ENCODE results near the gene NAP1L3.

GRCh38 chrX:93649381-93649780 is 24.0 kb downstream of the NAP1L3 start:
- TF ChIP-seq EP300 (IDR thresholded peaks at IDR 0.05) (no peak), POLR2AphosphoS5 (IDR thresholded peaks at IDR 0.05) (no peak), POLR2A (IDR thresholded peaks at IDR 0.05) (no peak)
